Measurements from ENCODE around the gene RHOV.
A peak's percentile ranks its signal among the peaks of the same experiment; 100 is the strongest.
"Not testable (repeated sequence)": the region's sequence is repeated elsewhere in the genome, so short reads cannot be mapped to it uniquely, and the experiment has no call there.

The RHOV gene

DNA sequence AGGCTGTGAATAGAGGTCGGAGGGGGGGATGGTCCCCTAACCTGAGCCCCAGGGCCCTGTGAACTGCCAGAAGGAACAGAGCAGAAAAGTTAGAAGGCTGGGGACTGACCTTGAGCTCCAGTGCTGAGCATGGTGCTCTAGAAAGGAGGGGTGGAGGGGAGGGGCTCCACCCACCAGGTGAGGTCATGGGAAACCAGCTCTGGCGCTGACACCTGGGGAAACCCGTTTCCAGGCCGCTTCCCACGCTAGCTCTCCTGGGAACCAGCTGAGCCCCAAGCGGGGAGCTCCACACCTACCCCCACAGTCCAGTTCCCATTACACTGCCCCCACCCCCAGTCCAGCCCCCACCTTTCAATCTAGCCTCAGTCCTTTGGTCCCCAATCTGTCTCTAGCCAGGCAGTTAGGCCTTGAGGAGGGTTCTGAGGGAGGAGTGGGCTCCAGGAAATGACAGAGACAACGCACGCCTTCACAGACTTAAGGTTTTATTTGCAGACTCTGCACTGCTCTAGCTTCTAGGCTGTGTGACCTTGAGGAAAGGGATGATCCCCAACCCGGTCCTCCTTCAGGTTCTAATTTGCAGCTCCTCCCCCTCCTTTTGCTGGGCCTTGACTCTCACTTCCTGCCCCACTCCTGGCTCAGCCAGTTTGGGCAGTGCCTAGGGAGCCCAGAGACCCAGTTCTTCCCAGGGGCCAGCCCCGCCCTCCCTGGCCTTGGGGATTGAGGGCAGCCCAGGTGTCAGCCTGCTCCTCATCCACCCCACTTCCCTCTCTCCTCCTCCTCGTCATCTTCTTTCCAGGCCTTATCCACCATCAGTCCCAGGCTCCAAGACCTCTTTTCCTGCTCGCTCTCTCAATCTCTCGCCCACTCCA, 2.1 kb downstream of the RHOV start:
- DNase-seq = no peak

DNA sequence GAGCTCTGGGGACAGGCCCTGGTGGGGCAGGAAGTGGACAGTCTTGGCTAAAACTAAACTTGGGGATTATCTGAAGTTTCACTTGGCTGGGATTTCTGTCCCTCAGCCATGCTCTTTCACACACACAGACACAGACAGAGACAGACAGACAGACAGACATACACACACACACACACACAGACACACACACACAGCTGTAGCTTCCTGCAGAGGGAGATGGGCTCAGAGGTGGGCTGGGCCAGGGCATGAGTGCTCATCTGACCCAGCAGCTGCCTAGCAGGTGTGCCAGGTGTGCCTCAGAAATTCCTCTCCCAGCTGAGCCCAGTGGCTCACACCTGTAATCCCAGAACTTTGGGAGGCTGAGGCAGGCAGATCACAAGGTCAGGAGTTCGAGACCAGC, 3.3 kb downstream of the RHOV start:
- DNase-seq = no peak

DNA sequence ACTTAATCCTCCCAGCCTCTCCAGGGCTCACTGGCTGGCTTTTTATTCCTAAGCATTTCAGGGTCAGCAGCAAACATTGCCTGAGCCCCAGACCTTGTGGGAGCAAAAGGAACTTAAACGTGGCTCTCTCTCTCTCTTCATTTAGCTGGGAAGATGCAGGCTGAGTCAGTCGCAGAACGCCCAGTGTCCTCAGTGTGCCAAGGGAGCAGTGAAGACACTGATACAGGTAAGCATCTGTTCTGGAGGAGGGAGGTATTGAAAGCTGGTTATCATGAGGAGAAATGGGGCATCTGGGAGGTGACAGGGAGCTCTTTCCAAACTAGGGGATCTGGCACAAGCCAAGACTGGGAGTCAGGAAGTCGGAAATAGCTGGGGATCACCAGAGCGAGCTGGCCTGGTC, 4.3 kb downstream of the RHOV start:
- DNase-seq = no peak

DNA sequence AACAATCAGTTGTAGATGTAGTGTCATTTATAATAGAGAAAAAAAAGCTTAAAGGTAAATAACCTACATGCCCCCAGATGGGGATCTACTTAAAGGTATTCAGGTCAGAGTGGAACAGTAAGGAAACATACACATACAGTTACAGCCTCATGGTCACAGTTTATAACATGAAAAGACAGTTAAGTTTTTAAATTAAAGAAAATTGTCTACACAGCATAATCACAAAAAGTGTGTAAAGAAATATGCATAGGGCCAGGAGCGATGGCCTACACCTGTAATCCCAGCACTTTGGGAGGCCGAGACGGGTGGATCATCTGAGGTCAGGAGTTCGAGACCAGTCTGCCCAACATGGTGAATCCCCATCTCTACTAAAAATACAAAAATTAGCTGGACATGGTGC, 6.8 kb downstream of the RHOV start:
- no peak for DNase-seq

DNA sequence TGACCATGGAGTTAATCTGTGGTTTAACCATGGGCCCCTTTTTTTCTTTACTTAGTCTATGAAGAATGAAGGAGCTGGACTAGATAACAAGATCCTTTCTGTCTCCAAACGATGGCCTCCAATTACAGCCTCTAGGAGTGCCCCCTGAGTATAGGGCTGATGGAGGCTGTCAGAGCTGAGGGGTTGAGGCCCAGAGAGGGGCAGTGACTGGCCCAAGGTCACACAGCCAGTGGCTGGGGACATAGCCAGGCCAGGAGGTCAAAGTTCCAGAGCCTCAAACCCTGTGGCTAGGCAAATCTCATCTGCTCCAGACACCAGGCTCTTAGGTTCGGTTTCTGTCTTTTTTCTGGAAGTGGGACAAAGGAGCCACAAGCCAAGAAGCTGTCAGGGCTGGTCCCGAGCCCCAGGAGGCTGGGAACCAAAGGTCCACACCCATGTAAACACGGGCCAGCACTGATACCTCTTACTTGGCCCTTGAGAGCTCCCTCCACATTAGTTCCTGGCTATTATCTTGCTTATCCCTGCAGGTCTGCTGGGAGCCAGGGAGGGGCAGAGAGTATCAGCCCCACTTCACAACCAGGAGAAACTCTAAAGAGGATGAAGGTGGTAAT, 10.3 kb downstream of the RHOV start:
- DNase-seq = no peak

DNA sequence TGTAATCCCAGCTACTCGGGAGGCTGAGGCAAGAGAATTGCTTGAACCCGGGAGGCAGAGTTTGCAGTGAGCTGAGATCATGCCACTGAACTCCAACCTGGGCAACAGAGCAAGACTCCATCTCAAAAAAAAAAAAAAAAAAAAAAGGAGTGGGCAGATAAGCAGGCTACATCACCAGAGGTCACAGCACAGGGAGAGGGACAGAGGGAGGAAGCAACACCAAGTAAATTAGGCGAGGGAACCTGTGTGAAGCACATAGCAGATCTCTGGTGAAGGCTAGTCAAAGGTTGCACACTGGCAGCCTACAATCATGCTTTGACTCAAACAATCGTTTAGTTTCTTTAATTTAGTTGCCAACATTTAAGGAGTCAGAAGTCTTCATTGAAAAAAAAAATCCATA, 12.9 kb downstream of the RHOV start:
- not testable (repeated sequence) for DNase-seq

DNA sequence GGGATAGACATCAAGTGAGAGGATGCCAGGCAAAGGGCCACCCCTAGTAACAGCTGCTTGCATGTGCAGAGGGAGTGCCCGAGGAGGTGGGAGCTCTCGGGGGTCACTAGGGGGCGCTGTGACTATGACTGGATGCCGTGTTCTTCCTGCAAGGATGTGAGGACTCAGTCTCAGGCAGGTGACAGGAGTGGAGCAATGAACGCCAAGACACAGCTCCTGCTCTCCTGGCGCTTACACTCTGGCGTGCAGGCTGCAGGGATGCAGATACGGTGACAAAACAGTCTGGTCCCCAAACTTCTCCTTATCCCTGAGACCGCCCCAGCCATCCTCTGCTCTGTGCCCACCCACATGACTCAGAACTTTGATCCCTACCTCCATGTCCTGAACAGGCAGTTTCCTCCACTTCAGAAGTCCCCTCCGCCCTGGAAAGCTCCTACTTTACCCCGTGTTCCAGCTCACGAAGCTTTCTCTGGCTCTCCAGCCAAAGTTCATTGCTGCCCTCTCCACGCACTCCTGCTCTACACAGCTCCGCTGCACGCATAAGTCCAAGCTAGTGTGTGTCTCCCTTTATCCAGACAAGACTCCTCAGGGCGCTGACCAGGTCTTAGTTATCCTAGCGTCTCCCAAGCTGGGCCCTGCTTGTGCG, 14.7 kb downstream of the RHOV start:
- peak; percentile 37 to 57 for DNase-seq

DNA sequence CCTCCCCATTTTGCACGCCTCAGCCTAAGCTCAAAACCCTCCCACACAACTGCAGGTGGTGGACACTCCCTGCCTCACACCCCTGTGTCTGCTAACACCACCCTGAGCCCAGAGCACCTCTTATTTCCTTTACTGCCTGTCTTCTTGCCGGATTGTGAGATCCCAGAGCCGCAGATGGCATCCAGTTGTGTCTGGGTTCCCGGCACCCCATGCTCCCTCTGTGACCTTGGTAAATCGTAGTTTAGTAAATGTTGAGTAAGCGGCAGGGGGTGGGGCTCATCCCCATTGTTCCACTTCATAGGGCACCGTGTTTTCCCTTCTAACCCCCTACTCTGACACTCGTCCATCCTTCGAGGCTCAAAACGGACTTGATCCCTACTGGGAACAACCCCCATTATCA, 15.3 kb downstream of the RHOV start:
- DNase-seq = no peak

DNA sequence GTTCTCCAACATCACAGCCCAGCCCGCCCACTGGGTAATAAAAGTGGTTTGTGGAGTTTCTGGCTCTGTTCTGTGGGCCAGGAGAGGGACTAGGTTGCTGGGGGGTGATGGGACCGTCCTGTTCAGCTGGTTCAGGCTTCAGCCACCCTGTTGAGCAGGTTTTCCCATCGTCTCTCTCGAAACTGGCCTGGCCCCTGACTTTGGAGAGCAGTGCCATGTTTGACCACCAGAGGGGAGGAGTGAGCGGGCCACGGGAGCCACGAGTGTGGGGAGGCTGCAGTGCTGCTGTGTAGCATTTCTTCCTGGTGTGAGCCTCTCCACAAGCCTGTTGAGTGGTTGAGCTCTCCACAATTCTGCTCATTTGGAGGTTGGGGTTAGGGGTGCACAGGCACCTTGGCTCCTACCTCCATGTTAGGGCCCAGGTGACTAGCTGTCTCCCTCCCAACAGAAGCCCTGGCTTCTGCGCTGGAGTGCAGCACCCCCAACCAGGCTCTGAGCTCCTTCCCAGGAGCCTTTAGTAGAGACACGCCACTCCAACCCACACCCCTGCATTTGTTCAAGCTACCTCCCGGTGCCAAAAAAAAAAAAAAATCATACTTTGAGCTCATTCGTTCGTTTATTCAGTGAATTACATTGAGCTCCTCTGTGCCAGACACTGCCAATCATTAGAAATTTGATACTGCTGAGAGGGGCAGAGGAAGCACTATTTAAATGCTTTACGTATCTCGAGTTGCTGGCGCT, 16.3 kb downstream of the RHOV start:
- peak; percentile 27 to 32 for DNase-seq

DNA sequence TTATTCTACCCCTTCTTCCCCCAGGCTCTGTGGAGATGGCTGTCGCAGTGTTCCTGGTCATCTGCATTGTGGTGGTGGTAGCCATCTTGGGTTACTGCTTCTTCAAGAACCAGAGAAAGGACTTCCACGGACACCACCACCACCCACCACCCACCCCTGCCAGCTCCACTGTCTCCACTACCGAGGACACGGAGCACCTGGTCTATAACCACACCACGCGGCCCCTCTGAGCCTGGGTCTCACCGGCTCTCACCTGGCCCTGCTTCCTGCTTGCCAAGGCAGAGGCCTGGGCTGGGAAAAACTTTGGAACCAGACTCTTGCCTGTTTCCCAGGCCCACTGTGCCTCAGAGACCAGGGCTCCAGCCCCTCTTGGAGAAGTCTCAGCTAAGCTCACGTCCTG, 17.3 kb downstream of the RHOV start:
- DNase-seq = no peak

DNA sequence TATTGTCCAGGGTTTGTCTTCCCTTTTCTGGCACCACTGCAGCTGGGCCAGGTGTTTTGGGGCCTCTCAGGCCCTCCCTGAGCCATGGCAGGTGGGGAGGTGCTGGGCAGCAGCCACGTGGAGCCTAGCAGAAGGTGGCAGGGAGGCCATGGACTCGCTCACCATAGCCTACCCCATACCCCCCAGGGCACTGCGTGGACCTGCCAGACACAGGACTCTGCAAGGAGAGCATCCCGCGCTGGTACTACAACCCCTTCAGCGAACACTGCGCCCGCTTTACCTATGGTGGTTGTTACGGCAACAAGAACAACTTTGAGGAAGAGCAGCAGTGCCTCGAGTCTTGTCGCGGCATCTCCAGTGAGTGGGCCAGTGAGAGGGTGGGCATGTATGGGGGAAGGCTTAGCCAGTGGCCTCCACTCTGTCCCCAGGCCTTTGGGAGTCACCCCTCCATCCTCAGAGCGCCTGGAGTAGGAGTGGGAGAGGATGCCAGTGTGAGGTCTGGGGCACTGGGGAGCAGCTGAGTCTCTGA, 18.3 kb downstream of the RHOV start:
- no peak for DNase-seq

DNA sequence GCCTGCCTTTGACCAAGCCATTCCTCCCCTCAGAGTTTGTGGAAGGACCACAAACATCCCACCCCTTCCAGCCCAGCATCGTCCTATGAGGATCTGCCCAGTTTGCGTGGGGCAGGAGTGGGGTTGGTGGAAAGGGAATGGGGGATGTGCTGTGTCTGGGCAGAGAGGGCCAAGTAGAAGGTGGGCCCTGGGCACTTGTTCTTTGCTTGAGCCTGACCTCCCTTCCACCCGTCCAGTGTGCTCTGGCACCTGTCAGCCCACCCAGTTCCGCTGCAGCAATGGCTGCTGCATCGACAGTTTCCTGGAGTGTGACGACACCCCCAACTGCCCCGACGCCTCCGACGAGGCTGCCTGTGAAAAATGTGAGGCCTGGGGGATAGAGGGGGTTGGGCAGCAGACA, 19.9 kb downstream of the RHOV start:
- DNase-seq = no peak

DNA sequence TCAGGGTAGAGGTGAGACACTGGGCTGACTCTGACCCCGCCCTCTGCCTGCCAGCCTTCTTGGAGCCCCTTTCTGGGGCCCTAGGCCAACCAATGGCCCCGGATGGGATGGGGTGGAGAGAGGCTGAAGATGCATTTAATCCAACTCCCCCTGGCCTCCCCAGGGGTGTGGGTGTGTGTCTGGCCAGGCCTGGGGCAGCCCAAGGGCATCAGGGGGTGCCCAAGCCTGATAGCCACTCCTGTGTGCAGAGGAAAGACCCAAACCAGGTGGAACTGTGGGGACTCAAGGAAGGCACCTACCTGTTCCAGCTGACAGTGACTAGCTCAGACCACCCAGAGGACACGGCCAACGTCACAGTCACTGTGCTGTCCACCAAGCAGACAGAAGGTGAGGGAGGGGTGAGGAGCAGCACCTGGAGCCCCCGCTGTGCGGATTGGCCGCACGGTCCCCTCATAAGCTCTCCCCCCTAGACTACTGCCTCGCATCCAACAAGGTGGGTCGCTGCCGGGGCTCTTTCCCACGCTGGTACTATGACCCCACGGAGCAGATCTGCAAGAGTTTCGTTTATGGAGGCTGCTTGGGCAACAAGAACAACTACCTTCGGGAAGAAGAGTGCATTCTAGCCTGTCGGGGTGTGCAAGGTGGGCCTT, 20.7 kb downstream of the RHOV start:
- DNase-seq = no peak

DNA sequence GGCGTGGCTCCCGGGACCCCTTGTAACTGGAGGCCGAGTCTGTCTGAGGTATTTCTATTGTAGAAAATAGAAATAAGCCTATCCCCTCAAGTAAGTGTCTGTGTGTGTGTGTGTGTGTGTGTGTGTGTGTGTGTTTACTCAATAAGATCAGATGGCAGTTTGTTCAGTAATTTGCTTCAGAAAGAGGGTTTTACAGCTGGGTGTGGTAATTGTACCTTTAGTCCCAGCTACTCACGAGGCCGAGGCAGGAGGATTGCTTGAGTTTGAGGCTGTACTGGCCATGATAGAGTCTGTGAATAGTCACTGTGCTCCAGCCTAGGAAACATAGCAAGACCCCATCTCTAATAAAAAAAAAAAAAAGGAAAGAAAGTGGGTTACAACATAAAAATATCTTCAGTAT, 21.5 kb downstream of the RHOV start:
- DNase-seq = no peak

DNA sequence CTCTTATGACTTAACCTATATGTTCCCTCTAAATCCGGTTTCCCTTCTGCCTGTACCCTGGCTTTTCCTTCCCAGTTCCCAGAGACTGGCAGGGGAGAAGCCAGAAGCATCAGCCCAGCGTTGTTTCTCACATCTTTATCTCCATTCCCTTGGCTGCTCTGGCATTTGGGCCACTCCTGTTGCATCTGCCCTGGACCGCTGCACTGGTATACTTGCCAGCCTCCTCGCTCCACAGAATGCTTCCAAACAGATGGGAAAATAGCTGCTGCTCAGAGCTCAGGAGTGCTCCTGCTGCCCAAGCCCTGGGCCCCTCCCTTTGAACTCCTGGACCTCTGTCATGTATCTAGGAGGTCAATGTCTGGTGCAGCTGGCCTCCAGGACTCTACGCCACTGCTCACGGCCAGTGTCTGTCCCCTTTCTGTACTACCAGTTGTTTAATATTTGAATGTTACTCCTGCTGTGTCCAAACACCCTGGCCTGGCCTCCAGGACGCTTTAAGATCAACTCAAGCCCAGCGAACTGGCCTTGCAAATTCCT, 23.4 kb downstream of the RHOV start:
- no peak for DNase-seq

DNA sequence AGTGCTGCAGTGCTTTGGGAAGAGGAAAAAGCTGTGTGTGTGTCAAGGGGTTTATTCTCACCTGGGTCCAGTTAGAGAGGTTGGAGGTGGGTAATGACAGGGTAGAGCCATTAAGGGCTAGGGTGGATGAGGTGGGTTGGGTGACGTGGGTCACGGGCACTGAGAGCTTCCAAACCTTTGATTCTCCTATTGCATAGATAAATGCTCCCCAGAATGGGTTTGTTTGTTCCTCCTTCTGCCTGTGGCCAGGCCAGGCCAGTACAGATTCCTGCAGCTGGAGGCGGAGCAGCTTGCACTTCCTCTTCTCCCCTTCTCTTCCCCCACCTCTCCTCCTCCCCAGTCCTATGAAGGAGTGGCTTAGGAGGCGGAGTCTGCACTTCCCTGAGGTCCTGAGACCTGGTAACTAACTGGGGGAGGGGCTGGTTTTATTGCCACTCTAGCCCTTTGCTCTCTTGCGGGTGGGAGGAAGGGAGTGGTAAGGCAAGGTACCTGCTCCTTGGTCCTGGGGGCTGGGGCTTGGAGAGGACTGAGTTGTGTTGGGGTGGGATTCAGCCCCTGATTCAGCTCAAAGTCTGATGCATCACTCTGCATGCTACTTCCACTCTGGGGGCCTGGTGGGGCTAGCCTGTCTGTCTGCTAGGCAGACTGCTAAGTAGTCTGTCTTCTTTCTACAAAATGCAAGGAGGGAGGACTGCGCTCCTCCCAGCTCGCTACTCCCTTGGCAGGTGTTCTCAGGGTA, 26.6 kb downstream of the RHOV start:
- DNase-seq = peak; percentile 82

DNA sequence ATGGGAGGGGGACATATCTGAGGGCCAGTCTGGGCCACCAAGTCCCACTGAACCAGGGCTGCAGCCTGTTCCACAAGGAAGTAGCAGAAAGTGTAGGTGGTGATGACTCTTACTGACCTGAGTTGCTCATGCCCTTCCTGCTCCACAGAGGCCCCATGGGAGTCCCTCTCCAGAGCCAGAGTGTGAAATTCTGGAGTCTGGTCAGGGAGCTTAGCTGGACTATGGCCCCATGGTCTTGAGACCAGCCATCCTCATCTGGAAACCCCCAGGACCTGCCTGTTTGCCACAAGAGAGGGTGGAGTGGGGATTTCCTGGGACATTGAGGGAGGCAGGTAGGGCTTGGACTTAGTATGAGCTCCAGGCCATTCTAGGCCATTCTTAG, 27.2 kb downstream of the RHOV start:
- no peak for DNase-seq

DNA sequence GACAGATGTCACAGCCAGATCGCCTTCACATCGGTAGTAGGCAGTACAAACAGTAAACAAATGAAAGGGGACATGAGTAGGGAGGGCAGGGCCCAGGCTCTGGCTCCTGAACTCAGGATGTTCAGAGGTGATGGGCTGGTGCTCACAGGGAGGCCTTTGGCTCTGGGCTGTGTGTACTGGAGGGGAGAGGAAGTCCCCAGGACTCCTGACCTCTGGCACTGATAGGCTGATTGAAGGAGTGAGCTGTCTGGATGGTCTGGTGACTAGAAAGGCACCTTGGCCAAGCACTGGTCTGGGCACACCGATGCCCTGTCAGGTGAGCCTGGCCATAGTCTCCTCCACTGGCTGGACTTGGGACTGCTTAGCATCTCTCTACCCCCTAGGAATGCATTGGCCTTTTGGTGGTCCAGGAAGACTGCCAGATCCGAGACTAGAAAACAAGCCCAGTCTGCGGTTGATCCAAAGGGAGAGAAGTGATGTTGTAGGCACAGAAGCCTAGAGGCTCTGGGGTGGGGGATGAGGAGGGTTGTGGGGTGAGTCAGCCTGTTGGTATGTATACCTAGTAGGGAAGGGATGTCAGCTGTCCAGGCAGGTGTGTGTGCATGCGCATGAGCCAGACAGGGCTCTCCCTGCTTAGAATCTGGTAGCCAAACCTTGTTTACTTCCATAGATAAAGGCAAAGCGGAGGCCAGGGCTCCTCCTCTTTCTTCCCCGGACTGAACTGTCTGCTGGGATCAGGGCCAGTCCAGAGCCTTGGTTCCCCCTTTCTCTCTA, 28.3 kb downstream of the RHOV start:
- no peak for DNase-seq

DNA sequence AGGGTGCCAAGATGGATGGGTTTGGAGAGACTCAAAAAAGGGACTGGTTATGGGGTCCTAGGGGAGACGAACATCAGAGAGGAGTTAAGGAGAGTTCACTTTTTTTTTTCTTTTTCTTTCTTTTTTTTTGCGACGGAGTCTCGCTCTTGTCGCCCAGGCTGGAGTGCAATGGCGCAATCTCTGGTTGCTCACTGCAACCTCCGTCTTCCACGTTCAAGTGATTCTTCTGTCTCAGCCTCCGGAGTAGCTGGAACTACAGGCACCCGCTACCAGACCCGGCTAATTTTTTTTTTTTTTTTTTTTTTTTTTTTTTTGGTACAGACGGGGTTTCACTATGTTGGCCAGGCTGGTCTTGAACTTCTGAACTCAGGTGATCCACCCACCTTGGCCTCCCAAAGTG, 29.0 kb downstream of the RHOV start:
- DNase-seq = no peak

DNA sequence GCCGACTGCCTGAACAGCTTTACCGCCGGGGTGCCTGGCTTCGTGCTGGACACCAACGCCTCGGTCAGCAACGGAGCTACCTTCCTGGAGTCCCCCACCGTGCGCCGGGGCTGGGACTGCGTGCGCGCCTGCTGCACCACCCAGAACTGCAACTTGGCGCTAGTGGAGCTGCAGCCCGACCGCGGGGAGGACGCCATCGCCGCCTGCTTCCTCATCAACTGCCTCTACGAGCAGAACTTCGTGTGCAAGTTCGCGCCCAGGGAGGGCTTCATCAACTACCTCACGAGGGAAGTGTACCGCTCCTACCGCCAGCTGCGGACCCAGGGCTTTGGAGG, 29.4 kb downstream of the RHOV start:
- peak in 1 of 2 experiments; percentile 2 for DNase-seq

All from Kasumi-1 (cell line).